GM23338 (cell line): ENCODE measurements around the gene SGK1. TPM values are rescaled to one million over a fixed set of nuclear protein-coding genes. Genes with fewer than 3 reads are reported as not detected.
A peak's percentile ranks its signal among the peaks of the same experiment; 100 is the strongest.

Experiments
- ATAC-seq: fragments of 200-7000 bp; cut with Tn5 transposase; 3 replicates; pipeline ENCODE4 v1.9.1; 2020
- DNase-seq: peaks from one replicate; pipeline ENCODE4 v3.0.0-alpha.2; 2015; ENCODE audit warnings: low spot score
- H2AFZ ChIP-seq: fragments of 200-600 bp; sonication (generic); 2 replicates; pipeline ENCODE4 v1.8.0; 2016; ENCODE audit warnings: antibody characterized with exemption, mild to moderate bottlenecking, moderate library complexity
- H3F3A ChIP-seq: fragments of 200-600 bp; sonication (generic); replicated peaks from 2 replicates; pipeline ENCODE4 v1.8.0; 2017; ENCODE audit warnings: antibody characterized with exemption, mixed run types, low read depth
- H3K27ac ChIP-seq: fragments of 200-600 bp; sonication (generic); 2 replicates; pipeline ENCODE4 v1.6.1; 2016; ENCODE audit warnings: low read depth
- H3K27me3 ChIP-seq: fragments of 200-600 bp; sonication (generic); 2 replicates; pipeline ENCODE4 v1.8.0; 2016; ENCODE audit warnings: mild to moderate bottlenecking, mixed run types, moderate library complexity; ENCODE audit not compliant: insufficient read depth
- H3K36me3 ChIP-seq: fragments of 200-600 bp; sonication (generic); 2 replicates; pipeline ENCODE4 v1.8.0; 2016; ENCODE audit warnings: mild to moderate bottlenecking; ENCODE audit not compliant: insufficient read depth
- H3K4me1 ChIP-seq: fragments of 200-600 bp; sonication (generic); 2 replicates; pipeline ENCODE4 v1.8.0; 2016; ENCODE audit warnings: mild to moderate bottlenecking, moderate library complexity; ENCODE audit not compliant: insufficient read depth
- H3K4me2 ChIP-seq: fragments of 200-600 bp; sonication (generic); 2 replicates; pipeline ENCODE4 v1.7.1; 2017; ENCODE audit warnings: mixed run types
- H3K4me3 ChIP-seq: fragments of 200-600 bp; sonication (generic); 2 replicates; pipeline ENCODE4 v1.6.1; 2016; ENCODE audit warnings: mixed run types
- H3K79me2 ChIP-seq: fragments of 200-600 bp; sonication (generic); replicated peaks from 2 replicates; pipeline ENCODE4 v1.8.0; 2017; ENCODE audit warnings: mild to moderate bottlenecking; ENCODE audit not compliant: insufficient read depth
- H3K9me2 ChIP-seq: fragments of 200-600 bp; sonication (generic); 2 replicates; pipeline ENCODE4 v1.8.0; 2017; ENCODE audit not compliant: insufficient read depth
- H4K20me1 ChIP-seq: fragments of 200-600 bp; sonication (generic); replicated peaks from 2 replicates; pipeline ENCODE4 v1.8.0; 2017; ENCODE audit warnings: mild to moderate bottlenecking; ENCODE audit not compliant: insufficient read depth
- H3K27ac Mint-ChIP-seq: 2 replicates; pipeline ENCODE4 v1.8.0; 2020; ENCODE audit warnings: inconsistent platforms, mild to moderate bottlenecking, moderate library complexity, mixed read lengths
- H3K27me3 Mint-ChIP-seq: 3 replicates; pipeline ENCODE4 v1.8.0; 2022; ENCODE audit warnings: low read depth, mild to moderate bottlenecking, moderate library complexity, mixed read lengths, inconsistent platforms; ENCODE audit not compliant: insufficient read depth, poor library complexity
- H3K36me3 Mint-ChIP-seq: 3 replicates; pipeline ENCODE4 v1.8.0; 2021; ENCODE audit warnings: low read depth, mild to moderate bottlenecking, inconsistent platforms, moderate library complexity, mixed read lengths
- H3K4me1 Mint-ChIP-seq: 3 replicates; pipeline ENCODE4 v1.8.0; 2020; ENCODE audit warnings: mild to moderate bottlenecking, inconsistent platforms, mixed read lengths
- H3K4me3 Mint-ChIP-seq: 3 replicates; pipeline ENCODE4 v1.8.0; 2021; ENCODE audit warnings: moderate library complexity, mild to moderate bottlenecking, inconsistent platforms, mixed read lengths
- H3K9me3 Mint-ChIP-seq: 3 replicates; pipeline ENCODE4 v1.8.0; 2020; ENCODE audit warnings: moderate library complexity, mild to moderate bottlenecking, inconsistent platforms, mixed read lengths
- EZH2 ChIP-seq: fragments of 200-600 bp; sonication (generic); IDR thresholded peaks from one replicate; pipeline ENCODE4 v1.8.0; 2017; ENCODE audit warnings: antibody characterized with exemption, mild to moderate bottlenecking, low read depth; ENCODE audit not compliant: unreplicated experiment
- EZH2phosphoT487 ChIP-seq: fragments of 200-600 bp; sonication (generic); IDR thresholded peaks from one replicate; pipeline ENCODE4 v1.8.1; 2018; ENCODE audit warnings: antibody characterized with exemption; ENCODE audit not compliant: unreplicated experiment
- JUNB ChIP-seq: IDR thresholded peaks from one replicate; pipeline ENCODE4 v1.6.1; 2016; ENCODE audit warnings: antibody characterized with exemption; ENCODE audit not compliant: unreplicated experiment
- NANOG ChIP-seq: IDR thresholded peaks from 2 replicates; pipeline ENCODE4 v1.6.1; 2016; ENCODE audit warnings: antibody characterized with exemption, borderline replicate concordance
- POLR2AphosphoS5 ChIP-seq: IDR thresholded peaks from 2 replicates; pipeline ENCODE4 v1.6.1; 2016; ENCODE audit warnings: antibody characterized with exemption, low read depth
- REST ChIP-seq: IDR thresholded peaks from one replicate; pipeline ENCODE4 v1.6.1; 2018; ENCODE audit warnings: antibody characterized with exemption; ENCODE audit not compliant: unreplicated experiment
- STAT1 ChIP-seq: IDR thresholded peaks from one replicate; pipeline ENCODE4 v1.6.1; 2016; ENCODE audit warnings: antibody characterized with exemption; ENCODE audit not compliant: unreplicated experiment
- ZNF114 ChIP-seq: fragments of 250-450 bp; sonication (Bioruptor Pico); IDR thresholded peaks from 2 replicates; pipeline ENCODE4 v1.5.0; 2020; ENCODE audit warnings: mild to moderate bottlenecking, moderate library complexity
- ZNF331 ChIP-seq: fragments of 250-450 bp; sonication (Bioruptor Pico); IDR thresholded peaks from 2 replicates; pipeline ENCODE4 v1.5.0; 2020; ENCODE audit warnings: low read depth, mild to moderate bottlenecking, moderate library complexity
- polyA plus RNA-seq: library from polyadenylated mRNA; unstranded; fragments of >200 nt; fragmentation: Nextera tagmentation; extraction: Ambion mirVana; gene quantifications from 2 replicates; pipeline ENCODE4 v1.2.1, GENCODE V29; 2016
- total RNA-seq: library from RNA; depleted of rRNA; stranded (reverse); fragments of >200 nt; shearing (Covaris generic); gene quantifications from 2 replicates; pipeline ENCODE4 v1.2.3, GENCODE V29; 2014
- TF ChIP-seq, protein P1 (sequence below): fragments of 250-450 bp; sonication (Bioruptor Pico); IDR thresholded peaks from 2 replicates; pipeline ENCODE4 v1.5.0; 2020; ENCODE audit warnings: mild to moderate bottlenecking, moderate library complexity

The SGK1 gene
- total and polyA plus RNA-seq, 2 experiments from 2014 or later = 16.3 to 37.2 TPM

DNA sequence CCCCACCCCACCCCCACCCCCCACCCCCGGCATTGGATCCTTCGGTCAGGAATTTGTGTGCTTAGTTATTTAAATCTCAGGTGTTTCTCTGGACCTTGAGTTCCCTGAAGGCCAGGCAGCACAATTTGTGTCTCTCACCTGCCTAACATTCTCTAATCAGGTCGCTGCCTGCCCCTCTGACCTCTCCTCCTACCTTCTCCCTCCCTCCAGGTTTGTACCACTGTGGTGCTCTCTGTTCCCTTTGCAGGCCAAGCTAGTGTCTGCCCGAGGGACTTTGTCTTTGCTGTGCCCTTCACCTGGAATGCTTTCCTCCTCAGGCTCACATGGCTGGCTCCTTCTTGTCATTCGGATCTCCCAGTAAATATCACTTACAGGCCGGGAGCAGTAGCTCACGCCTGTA lies 134.1 kb downstream of the SGK1 start:
- Mint-ChIP-seq H3K27ac (peak overlapping the region; percentile 85), H3K27me3 (peaks cover 5% of the 10 kb centered on the region), H3K36me3 (no peaks in the 10 kb centered on the region), H3K9me3 (no peaks in the 10 kb centered on the region; the same call in 2 of the 3 replicates), H3K4me3 (no peak overlapping the region), H3K4me1 (peaks cover 24% of the 10 kb centered on the region)
- Histone ChIP-seq H3K79me2 (no peaks in the 10 kb centered on the region), H3K27ac (peak overlapping the region; percentile 95), H3K36me3 (no peaks in the 10 kb centered on the region), H3K4me3 (0 out of 2 replicates have a peak overlapping the region, but pooled peaks have one; percentile 23), H3K4me2 (peak overlapping the region; percentile 74), H2AFZ (peak overlapping the region; percentile 95; the same call in 1 of the 2 replicates), H3K9me2 (peaks cover 8% of the 10 kb centered on the region; the same call in 1 of the 2 replicates), H3F3A (no peaks in the 10 kb centered on the region), H3K4me1 (peaks cover 29% of the 10 kb centered on the region), H3K27me3 (no peaks in the 10 kb centered on the region), H4K20me1 (no peaks in the 10 kb centered on the region)
- DNase-seq = peak; percentile 76
- peak; percentile 85 for ATAC-seq
- TF ChIP-seq ZNF114 (no peak), NANOG (no peak), JUNB (no peak), ZNF331 (CRISPR knock-in tag) (no peak), EZH2 (no peak)

GRCh38 chr6:134182528-134182927 lies 135.4 kb downstream of the SGK1 start:
- DNase-seq = peak; percentile 56
- Histone ChIP-seq H3K4me2 (0 out of 2 replicates have a peak overlapping the region, but pooled peaks have one; percentile 74), H2AFZ (peak overlapping the region; percentile 60; the same call in 1 of the 2 replicates), H3F3A (no peaks in the 10 kb centered on the region), H3K27me3 (peaks cover 4% of the 10 kb centered on the region), H3K27ac (no peak overlapping the region), H3K79me2 (no peaks in the 10 kb centered on the region), H3K9me2 (peaks cover 8% of the 10 kb centered on the region; the same call in 1 of the 2 replicates), H3K36me3 (no peaks in the 10 kb centered on the region), H3K4me3 (no peak overlapping the region), H4K20me1 (no peaks in the 10 kb centered on the region), H3K4me1 (peaks cover 38% of the 10 kb centered on the region)
- Mint-ChIP-seq H3K27me3 (peaks cover 12% of the 10 kb centered on the region), H3K9me3 (no peaks in the 10 kb centered on the region; the same call in 2 of the 3 replicates), H3K36me3 (no peaks in the 10 kb centered on the region), H3K4me1 (peaks cover 34% of the 10 kb centered on the region), H3K4me3 (peak overlapping the region; percentile 4; the same call in 1 of the 3 replicates), H3K27ac (peak overlapping the region; percentile 24; the same call in 1 of the 2 replicates)
- TF ChIP-seq POLR2AphosphoS5 (no peak), EZH2phosphoT487 (no peak), NANOG (no peak), STAT1 (no peak), JUNB (no peak), EZH2 (no peak), REST (no peak)
- TF ChIP-seq, protein P1, sequence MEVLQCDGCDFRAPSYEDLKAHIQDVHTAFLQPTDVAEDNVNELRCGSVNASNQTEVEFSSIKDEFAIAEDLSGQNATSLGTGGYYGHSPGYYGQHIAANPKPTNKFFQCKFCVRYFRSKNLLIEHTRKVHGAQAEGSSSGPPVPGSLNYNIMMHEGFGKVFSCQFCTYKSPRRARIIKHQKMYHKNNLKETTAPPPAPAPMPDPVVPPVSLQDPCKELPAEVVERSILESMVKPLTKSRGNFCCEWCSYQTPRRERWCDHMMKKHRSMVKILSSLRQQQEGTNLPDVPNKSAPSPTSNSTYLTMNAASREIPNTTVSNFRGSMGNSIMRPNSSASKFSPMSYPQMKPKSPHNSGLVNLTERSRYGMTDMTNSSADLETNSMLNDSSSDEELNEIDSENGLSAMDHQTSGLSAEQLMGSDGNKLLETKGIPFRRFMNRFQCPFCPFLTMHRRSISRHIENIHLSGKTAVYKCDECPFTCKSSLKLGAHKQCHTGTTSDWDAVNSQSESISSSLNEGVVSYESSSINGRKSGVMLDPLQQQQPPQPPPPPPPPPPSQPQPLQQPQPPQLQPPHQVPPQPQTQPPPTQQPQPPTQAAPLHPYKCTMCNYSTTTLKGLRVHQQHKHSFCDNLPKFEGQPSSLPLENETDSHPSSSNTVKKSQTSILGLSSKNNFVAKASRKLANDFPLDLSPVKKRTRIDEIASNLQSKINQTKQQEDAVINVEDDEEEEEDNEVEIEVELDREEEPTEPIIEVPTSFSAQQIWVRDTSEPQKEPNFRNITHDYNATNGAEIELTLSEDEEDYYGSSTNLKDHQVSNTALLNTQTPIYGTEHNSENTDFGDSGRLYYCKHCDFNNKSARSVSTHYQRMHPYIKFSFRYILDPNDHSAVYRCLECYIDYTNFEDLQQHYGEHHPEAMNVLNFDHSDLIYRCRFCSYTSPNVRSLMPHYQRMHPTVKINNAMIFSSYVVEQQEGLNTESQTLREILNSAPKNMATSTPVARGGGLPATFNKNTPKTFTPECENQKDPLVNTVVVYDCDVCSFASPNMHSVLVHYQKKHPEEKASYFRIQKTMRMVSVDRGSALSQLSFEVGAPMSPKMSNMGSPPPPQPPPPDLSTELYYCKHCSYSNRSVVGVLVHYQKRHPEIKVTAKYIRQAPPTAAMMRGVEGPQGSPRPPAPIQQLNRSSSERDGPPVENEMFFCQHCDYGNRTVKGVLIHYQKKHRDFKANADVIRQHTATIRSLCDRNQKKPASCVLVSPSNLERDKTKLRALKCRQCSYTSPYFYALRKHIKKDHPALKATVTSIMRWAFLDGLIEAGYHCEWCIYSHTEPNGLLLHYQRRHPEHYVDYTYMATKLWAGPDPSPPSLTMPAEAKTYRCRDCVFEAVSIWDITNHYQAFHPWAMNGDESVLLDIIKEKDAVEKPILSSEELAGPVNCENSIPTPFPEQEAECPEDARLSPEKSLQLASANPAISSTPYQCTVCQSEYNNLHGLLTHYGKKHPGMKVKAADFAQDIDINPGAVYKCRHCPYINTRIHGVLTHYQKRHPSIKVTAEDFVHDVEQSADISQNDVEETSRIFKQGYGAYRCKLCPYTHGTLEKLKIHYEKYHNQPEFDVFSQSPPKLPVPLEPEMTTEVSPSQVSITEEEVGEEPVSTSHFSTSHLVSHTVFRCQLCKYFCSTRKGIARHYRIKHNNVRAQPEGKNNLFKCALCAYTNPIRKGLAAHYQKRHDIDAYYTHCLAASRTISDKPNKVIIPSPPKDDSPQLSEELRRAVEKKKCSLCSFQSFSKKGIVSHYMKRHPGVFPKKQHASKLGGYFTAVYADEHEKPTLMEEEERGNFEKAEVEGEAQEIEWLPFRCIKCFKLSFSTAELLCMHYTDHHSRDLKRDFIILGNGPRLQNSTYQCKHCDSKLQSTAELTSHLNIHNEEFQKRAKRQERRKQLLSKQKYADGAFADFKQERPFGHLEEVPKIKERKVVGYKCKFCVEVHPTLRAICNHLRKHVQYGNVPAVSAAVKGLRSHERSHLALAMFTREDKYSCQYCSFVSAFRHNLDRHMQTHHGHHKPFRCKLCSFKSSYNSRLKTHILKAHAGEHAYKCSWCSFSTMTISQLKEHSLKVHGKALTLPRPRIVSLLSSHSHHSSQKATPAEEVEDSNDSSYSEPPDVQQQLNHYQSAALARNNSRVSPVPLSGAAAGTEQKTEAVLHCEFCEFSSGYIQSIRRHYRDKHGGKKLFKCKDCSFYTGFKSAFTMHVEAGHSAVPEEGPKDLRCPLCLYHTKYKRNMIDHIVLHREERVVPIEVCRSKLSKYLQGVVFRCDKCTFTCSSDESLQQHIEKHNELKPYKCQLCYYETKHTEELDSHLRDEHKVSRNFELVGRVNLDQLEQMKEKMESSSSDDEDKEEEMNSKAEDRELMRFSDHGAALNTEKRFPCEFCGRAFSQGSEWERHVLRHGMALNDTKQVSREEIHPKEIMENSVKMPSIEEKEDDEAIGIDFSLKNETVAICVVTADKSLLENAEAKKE (CRISPR knock-in tag) = no peak
- peak; percentile 19 for ATAC-seq
